HG02981 (cell line): ENCODE data around the gene PITRM1.
A peak's percentile ranks its signal among the peaks of the same experiment; 100 is the strongest.
"Not testable (repeated sequence)": the region's sequence is repeated elsewhere in the genome, so short reads cannot be mapped to it uniquely, and the experiment has no call there.

ENCODE experiments used
- ATAC-seq: cut with Tn5 transposase; IDR thresholded peaks from one replicate; pipeline ENCODE4 v1.9.1; 2021; ENCODE audit warnings: mild to moderate bottlenecking, moderate library complexity; ENCODE audit not compliant: unreplicated experiment

Gene PITRM1

GRCh38 chr10:3201796-3202195, 29.2 kb upstream of the PITRM1 start:
- ATAC-seq = no peak

GRCh38 chr10:3199488-3199887, 26.9 kb upstream of the PITRM1 start:
- ATAC-seq = no peak

DNA sequence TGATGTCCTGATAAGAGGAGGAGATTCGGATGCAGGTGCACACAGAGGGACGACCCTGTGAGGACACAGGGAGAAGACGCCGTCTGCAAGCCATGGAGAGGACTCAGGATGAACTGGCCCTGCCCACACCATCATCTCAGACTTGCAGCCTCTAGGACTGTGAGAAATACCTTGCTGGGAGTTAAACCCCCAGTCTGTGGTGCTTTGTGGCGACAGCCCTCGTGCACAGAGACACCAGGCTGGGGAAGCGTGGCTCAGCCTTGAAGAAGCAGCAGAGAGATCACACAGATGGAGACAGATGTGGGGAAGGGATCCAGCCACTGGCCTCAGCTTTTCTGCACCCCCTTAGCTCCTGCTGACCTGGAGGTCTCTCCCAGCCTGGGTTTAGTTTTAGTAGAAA, 26.3 kb upstream of the PITRM1 start:
- ATAC-seq = no peak

- peak; percentile 73 for ATAC-seq
Measured at GRCh38 chr10:3197348-3198003, 24.9 kb upstream of the PITRM1 start.

DNA sequence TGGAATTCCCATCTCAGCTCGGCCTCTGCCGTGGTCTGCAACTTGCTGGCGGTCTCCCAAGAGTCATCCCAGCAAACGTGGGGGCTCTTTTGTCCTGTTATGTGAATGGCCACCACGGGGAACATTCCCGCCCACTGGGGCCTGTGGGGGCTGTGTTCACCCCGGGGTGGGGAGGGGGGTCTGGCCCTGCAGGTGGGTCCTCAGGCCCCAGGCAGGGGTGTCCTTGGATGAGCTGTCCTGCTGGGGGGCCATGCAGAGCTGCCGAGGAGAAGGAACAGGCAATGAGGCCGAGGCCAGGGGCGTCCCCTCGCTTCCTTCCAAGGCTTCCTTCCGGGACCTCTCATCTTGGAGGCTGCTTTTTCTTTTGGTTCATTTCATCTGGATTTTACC, 24.4 kb upstream of the PITRM1 start:
- no peak for ATAC-seq

- no peak for ATAC-seq
Measured at GRCh38 chr10:3196482-3196881, 23.9 kb upstream of the PITRM1 start.

GRCh38 chr10:3195726-3196125, 23.1 kb upstream of the PITRM1 start:
- no peak for ATAC-seq

- no peak for ATAC-seq
Measured at GRCh38 chr10:3195286-3195685, 22.7 kb upstream of the PITRM1 start.

- no peak for ATAC-seq
Measured at GRCh38 chr10:3194871-3195270, 22.3 kb upstream of the PITRM1 start.

GRCh38 chr10:3193751-3194150, 21.2 kb upstream of the PITRM1 start:
- ATAC-seq = no peak

- no peak for ATAC-seq
Measured at GRCh38 chr10:3192856-3193635, 20.5 kb upstream of the PITRM1 start.

DNA sequence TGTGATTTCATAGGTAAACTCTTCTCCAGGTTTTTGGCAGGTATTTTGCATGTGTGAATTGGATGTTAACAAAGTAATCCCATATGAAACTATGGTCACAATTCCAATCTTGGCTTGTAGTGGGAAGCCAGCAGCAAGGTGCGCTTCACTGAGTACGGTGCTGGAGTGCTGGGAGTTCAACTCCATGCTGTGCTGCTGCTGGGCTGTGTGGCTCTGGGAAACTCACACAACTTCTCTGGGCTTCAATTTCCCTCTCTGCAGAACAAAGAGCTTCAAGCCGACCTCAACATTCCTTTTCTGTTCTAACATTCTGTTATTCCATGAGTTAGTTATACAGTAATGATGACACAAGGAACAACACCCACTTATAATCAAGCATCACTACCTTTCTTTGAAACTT, 18.2 kb upstream of the PITRM1 start:
- no peak for ATAC-seq

- not testable (repeated sequence) for ATAC-seq
Measured at GRCh38 chr10:3187229-3187628, 14.6 kb upstream of the PITRM1 start.

GRCh38 chr10:3186368-3186767, 13.8 kb upstream of the PITRM1 start:
- ATAC-seq = no peak

GRCh38 chr10:3185386-3185785, 12.8 kb upstream of the PITRM1 start:
- no peak for ATAC-seq

DNA sequence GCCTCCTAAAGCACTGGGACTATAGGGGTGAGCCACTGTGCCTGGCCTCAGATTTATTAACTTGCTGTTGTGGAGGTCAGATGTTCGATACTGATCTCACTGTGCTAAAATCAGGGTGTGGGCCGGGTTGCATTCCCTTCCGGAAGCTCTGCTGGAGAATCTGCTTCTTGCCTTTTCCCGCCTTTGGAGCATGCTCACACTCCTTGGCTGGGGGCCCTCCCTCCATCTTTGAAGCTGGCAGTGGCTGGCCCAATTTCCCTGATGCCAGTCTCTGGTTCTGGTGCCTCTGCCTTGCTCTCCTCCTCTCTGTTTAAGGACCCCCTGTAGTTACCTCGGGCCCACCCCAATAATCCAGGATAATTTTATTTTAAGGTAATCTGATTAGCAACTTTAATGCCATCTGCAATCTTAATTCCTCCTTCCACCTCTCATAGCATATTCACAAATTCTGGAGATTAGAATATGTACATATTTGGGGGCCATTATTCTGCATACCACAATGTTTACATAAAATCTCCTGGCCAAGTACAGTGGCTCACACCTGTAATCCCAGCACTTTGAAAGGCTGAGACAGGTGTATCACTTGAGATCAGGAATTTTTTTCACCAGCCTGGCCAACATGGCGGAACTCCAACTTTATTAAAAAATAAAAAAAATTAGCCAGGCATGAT, 7.9 kb upstream of the PITRM1 start:
- ATAC-seq = no peak

DNA sequence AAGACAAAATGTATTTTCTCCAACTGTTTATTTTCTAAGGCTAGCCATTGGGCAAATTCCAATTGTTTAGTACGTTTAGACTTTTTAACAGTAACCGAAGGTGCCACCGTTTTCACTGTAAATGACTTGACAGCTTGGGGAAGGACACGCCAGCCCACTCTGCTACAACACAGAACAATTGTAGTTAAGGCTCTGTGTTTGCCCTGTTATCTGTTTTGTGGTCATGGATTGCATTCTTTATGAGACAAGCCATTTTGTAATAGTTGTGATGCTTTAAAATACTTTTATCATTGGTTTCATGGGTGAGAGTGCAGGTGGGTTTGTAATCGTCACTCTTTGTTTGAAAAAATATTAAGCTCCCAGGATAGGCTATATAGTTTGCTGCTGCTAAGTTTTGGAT, 6.6 kb upstream of the PITRM1 start:
- no peak for ATAC-seq

GRCh38 chr10:3178042-3178441, 5.5 kb upstream of the PITRM1 start:
- ATAC-seq = no peak

GRCh38 chr10:3173171-3173878, 743 bp upstream of the PITRM1 start:
- peak; percentile 25 for ATAC-seq

DNA sequence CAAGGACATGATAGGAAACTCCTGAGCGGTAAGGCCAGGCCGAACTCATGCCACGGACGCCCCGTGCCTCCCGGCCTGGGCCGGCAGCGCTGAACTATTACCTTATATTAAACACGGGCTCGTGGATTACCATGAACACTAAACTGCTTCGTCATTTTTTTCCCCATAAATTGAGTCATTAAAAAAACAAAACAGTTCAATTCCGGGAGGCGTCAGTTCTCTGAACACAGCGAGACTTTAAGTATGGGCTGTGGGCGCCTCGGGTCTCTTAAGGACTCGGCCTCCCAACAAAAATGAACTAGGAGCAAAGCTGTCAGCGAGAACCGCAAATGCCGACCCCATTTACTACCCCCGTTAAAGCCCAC, 519 bp downstream of the PITRM1 start:
- no peak for ATAC-seq

- ATAC-seq = not testable (repeated sequence)
Measured at GRCh38 chr10:3171488-3171887, 1.1 kb downstream of the PITRM1 start.
